GM19467 (cell line): Measurements from ENCODE around the gene SLC39A6.
"Not testable (repeated sequence)": the region's sequence is repeated elsewhere in the genome, so short reads cannot be mapped to it uniquely, and the experiment has no call there.

Experiments
- ATAC-seq: cut with Tn5 transposase; IDR thresholded peaks from one replicate; pipeline ENCODE4 v1.9.1; 2021; ENCODE audit warnings: mild to moderate bottlenecking, moderate library complexity; ENCODE audit not compliant: unreplicated experiment

SLC39A6 gene

DNA sequence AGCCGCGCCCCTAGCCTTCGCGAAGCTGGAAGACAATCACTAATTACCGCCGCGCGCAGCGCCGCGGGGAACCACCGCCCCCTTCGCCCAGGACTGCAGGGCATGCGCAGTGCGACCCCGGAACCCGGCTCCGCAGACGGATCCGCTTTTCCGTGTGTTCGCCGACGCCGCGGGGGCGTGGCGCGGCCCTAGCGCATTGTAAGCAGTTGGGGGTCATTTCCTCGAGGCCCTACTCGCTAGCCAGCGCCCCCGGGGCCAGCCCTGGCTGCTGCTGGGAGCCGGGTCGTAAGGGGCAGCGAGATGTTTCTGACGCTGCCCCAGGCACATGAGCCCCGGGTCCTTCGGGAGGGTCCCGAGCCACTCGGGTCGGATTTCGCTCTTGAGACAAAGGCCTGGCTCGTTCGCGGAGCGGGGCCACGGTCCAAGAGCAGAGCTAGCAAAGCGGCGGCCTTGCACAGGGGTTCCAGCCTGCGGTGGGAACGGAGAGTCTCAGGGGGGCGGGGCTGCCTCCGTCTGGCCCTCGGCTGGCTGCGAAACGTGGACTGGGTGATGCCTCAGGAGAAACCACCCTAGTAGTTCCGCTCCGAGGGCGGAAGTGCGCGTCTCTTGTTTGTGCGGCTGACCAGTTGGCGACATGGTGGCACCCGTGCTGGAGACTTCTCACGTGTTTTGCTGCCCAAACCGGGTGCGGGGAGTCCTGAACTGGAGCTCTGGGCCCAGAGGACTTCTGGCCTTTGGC, at the start of gene SLC39A6, which contains the start of gene ELP2:
Gene SLC39A6 (minus strand): TSS at position 41 of the 739 bp plus-strand sequence. CDS start 2,333 bp downstream, outside the sequence.
Gene ELP2 (plus strand): TSS at position 600 of the 739 bp plus-strand sequence. CDS start 35 bp downstream, at position 635.
- ATAC-seq: peak; percentile 87

DNA sequence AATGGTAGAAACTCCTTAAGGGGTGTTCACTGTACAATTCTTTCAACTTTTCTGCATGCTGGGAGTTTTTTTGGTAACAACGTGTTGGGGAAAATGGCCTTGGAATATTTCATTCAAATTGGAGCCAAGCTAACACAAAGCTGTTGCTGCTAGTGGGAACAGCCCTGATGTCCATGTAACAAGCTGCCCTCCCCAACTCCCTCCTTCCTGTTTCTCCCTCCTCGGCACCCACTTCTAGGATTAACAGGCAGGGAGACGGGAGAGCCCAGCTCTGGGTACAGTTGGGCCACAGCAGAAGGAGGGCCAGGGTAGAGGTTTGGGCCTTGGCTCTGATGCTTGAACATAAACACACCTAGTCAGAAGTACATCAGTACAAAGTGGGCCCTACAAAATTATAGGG, 48.8 kb upstream of the SLC39A6 start:
- no peak for ATAC-seq

DNA sequence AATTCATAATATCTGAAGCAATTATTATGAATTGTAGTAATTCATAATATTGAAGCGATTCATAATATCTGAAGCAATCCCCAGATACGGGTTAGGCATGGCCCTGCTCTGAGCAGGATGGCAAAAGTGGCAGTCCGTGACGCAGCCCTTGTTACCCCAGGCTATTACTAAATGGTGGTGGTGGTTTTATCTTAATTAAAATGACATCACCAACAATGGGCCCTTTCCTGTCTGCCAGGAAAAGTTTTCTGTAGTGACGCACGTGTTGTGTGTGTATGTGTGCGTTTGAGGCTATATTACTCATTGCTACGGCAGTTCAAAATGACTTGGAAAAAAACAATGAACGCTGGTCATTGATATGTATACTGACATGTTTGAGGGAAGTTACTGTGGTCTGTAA, 47.6 kb upstream of the SLC39A6 start:
- ATAC-seq: no peak

DNA sequence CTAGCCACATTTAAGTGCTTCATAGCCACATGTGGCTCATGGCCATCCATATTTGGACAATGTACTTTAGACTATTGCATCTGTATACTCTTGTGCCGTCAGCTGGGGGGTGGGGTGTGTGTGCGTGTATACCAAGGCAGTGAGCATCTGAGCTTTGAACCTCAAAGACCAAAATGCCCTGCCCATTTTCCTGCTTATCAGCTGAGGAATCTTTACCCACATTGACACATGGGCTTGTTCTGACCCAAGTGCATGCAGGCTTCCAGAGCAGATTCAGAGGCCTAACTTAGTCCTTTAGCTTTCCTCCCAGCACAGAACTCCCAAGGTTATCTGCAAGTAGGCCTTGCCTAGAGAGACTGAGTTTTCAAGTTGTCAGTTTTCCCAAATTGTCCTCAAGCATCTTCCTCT, 47.0 kb upstream of the SLC39A6 start:
- ATAC-seq: no peak

GRCh38 chr18:36175481-36175880, 46.3 kb upstream of the SLC39A6 start:
- no peak for ATAC-seq

DNA sequence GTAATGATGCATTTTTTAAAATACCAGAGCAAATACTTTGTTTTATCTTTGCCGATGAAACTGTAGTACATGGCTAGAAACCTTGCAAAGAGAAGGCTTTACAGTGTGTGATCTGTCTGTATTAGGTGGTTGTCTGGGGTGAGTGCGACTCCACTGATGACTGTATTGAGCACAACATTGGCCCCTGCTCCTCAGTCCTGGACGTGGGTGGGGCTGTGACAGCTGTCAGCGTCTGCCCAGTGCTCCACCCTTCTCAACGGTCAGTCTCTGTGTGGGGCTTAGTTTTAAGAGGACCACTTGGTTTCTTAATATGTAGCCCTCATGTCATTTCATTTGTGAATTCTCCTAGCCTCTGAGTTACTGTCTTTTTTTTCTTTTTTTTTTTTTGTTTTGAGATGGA, 40.8 kb upstream of the SLC39A6 start:
- no peak for ATAC-seq

DNA sequence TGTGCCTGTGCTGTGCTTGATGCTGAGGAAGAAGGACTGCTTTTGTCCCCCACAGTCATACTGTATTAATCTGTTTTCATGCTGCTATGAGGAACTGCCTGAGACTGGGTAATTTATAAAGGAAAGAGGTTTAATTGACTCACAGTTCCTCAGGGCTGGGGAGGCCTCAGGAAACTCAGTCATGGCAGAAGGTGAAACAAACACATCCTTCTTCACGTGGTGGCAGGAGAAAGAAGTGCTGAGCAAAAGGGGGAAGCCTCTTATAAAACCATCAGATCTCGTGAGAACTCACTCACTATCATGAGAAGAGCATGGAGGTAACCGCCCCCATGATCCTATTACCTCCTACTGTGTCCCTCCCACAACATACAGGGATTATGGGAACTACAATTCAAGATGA, 39.2 kb upstream of the SLC39A6 start:
- not testable (repeated sequence) for ATAC-seq

DNA sequence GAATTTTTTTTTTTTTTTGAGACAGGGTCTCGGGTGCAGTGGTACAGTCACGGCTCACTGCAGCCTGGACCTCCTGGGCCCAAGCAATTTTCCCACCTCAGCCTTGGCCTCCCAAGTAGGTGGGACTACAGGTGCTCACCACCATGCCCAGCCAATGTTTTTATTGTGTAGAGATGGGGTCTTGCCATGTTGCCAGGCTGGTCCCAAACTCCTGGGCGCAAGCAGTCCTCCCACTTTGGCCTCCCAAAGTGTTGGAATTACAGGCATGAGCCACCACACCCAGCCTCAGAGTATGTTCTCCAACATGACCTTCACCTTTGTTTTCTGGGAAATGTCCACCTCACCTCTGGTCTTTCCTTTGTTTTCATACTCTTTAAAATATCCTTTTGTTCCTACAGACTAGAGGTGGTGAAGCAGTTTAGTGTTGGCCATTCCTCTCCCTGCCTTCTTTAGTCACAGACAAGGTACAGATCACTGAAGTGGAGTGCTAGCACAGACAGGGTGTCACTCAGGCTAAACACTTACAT, 38.6 kb upstream of the SLC39A6 start:
- no peak for ATAC-seq

- ATAC-seq: no peak
These were observed 33.8 kb upstream of the SLC39A6 start for GRCh38 chr18:36162981-36163380.

DNA sequence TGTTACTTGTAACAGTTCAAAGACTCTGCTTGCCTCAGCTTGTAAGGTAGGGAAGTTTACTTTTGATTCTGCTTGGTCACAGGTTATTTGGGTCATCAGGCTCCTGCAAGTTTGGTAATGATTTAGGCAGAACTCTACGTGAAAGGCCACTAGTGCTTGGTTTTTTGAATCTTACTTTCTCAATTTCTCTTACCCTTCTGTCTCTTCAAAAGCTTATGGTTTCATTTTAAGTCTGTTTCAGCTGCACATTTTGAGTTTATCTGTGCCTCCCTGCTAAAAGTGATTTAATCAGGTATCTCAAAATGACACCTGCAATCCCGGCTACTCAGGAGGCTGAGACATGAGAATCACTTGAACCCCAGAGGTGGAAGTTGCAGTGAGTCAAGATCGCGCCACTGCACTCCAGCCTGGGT, 31.8 kb upstream of the SLC39A6 start:
- no peak for ATAC-seq

DNA sequence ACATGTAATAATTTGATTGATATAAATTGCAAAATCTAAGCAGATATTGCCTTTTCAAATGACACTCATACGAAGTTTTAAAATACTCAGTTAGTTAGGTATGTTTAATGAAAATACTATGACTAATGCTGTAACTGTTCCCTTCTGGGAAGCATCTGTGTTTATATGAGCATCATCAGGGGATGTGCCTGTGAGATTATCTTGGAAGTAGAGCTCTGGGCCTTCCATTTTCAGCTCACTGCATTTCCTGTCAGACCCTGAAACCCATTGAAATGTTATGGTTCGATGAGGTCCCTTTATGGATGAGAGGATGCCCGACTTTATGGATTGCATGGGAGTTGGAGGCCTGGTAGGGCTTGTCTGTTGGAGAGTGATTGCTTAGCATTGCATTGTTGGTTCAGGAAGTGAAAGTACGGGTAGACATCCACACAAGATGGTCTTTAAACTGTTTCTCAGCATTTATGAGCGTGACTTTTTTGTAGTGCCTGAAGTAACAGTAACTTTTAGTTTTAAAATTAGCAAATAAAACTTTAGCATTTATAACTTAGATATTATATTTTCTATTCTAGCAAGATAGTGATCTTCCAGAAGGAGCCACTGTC, 29.2 kb upstream of the SLC39A6 start:
- ATAC-seq: no peak

- ATAC-seq: no peak
These were observed 28.3 kb upstream of the SLC39A6 start for GRCh38 chr18:36157441-36157840.

- no peak for ATAC-seq
These were observed 27.0 kb upstream of the SLC39A6 start for GRCh38 chr18:36155851-36156757.

DNA sequence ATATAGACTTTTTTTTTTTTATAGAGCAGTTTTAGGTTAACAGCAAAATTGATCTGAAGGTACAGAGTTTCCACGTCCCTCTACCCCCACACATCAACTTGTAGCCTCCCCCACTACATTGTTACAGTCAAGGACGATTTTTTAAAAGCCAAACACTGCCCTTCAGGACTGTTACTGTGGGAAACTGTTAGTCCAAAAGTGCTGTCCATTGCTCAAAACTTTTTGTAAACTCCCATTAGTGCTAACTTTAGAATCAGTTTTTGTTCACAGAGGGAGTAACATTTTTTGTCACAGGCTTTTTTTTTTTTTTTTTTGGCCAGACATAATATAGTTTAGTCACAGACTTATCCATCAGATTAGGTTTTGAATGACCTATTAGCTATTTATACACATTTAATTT, 24.6 kb upstream of the SLC39A6 start:
- ATAC-seq: no peak

DNA sequence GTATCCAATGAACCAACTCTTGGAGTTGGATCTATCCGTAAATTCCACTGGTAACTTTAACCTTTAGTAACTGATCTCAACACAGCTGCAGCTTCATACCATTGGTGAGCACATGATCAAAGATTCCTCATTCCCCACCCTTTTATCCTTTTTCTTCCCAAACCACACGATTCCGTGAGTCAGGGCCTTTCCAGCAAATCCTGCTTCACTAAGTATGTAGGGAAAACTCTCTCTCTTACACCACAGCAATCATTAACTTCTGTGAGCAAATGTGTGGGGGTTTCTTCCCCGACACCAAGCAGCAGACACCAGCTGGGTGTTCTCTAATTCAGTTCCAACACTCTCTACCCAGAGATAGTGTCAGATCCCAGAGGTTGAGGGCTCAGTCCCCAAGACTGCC, 24.1 kb upstream of the SLC39A6 start:
- ATAC-seq: no peak

DNA sequence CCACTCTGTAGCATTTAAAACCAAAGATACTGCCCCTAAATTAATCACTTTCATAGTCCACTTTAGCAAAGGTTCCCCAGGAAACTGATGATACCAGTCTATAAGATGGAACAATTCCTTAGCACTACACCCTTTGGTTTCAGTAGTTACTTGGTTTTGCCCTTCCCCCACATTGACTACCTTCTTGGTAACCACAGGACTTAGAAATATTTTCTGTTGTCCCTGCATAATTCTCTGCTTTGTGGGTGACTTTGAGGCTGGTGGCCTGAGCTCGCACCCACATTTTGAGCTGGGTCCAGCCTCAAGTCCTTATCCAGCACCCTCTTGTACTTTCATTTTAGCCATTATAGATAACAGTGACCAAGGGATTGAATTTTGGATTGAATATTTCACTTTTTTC, 23.6 kb upstream of the SLC39A6 start:
- no peak for ATAC-seq

- peak; percentile 94 for ATAC-seq
These were observed 20.6 kb upstream of the SLC39A6 start for GRCh38 chr18:36149514-36150289.

- no peak for ATAC-seq
These were observed 14.3 kb upstream of the SLC39A6 start for GRCh38 chr18:36143391-36143790.

- ATAC-seq: no peak
These were observed 13.6 kb upstream of the SLC39A6 start for GRCh38 chr18:36142751-36143150.

- no peak for ATAC-seq
These were observed 12.4 kb upstream of the SLC39A6 start for GRCh38 chr18:36141576-36141975.
